HG02798 (cell line): ENCODE results near the gene GARNL3.

Experiments
- ATAC-seq: cut with Tn5 transposase; IDR thresholded peaks from one replicate; pipeline ENCODE4 v1.9.1; 2021; ENCODE audit warnings: mild to moderate bottlenecking; ENCODE audit not compliant: unreplicated experiment, poor library complexity

GARNL3 gene

DNA sequence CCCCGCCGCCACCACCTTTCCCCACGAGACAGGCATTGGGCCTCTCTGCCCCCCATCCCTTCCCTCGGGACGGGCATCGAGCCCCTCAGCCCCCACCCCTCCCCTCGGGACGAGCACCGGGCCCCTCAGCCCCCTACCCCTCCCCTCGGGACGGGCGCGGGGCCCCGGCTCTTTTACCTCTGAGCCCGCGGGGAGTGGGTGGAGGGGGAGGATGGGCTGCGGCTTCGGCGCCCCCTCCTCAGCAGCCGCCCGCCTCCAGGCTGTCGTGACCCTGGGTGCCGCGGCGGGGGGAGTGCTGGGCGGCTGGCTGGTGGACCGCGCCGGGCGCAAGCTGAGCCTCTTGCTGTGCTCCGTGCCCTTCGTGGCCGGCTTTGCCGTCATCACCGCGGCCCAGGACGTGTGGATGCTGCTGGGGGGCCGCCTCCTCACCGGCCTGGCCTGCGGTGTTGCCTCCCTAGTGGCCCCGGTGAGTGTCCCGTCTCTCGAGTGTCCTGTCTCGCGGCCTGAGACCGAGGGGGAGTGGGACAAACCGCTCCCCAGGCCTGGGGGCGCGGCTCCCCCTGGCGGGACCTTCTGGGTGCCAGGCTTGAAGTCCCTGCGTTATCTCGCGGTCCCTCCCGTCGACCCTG lies 133.2 kb downstream of the GARNL3 start:
- no peak for ATAC-seq

- no peak for ATAC-seq
These were observed 133.7 kb downstream of the GARNL3 start for GRCh38 chr9:127398275-127398647.

DNA sequence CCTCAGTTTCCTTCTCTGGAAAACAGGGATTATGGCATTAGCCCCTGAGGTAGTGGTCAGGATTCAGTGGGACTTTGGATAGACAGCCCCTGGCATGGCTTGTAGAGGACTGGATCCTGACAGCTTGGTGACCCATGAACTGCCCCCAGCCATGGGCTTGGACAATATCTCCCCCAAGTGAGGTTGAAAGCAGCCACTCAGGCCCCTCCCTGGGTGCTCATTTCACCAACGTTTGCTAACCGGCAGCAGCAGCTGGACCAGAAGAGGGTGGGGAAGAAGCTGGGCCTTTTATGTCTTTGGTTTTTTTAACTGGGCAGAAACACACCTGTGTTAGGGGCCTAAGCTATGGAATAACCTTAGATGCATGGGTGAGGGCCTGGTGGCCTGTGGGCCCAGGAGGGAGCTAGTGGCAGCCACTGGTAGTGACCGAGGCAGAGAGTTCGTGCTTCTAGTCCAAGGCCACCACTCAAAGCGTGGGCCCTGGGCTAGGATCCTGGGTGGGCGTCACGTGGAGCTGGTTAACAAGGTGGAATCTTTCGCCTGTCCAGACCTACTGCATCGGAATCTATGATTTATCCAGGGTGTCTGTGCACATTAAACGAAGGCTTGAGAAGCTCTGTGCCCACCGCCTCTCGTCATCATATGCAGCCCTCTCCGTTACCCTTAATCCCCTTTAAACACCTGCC lies 134.3 kb downstream of the GARNL3 start:
- no peak for ATAC-seq

- ATAC-seq = no peak
These were observed 135.2 kb downstream of the GARNL3 start for GRCh38 chr9:127399736-127400269.

- no peak for ATAC-seq
These were observed 138.0 kb downstream of the GARNL3 start for GRCh38 chr9:127402401-127403090.

DNA sequence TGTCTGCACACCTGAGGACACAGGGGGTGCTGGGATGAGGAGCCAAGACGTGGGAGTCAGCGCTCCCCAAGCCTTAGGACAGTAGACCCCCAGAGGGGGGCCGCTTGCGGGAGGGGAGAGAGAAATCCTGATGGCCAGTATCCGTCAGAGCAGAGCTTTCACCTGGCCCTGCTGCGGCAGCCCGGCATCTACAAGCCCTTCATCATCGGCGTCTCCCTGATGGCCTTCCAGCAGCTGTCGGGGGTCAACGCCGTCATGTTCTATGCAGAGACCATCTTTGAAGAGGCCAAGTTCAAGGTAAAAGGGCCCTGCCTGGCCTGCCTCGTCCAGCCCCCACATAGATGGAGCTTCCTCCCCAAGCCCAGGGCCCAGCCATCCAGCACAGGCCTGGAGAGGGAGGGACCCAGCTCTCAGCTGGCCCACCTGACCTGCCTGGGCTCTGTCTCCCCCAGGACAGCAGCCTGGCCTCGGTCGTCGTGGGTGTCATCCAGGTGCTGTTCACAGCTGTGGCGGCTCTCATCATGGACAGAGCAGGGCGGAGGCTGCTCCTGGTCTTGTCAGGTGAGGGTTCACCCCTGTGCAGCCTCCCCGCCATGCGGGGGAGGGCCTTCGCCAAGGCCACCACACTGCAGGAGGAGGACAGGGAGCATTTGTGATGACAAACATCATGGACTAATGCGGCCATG lies 139.1 kb downstream of the GARNL3 start:
- ATAC-seq = no peak

GRCh38 chr9:127404631-127405030 lies 140.1 kb downstream of the GARNL3 start:
- no peak for ATAC-seq

DNA sequence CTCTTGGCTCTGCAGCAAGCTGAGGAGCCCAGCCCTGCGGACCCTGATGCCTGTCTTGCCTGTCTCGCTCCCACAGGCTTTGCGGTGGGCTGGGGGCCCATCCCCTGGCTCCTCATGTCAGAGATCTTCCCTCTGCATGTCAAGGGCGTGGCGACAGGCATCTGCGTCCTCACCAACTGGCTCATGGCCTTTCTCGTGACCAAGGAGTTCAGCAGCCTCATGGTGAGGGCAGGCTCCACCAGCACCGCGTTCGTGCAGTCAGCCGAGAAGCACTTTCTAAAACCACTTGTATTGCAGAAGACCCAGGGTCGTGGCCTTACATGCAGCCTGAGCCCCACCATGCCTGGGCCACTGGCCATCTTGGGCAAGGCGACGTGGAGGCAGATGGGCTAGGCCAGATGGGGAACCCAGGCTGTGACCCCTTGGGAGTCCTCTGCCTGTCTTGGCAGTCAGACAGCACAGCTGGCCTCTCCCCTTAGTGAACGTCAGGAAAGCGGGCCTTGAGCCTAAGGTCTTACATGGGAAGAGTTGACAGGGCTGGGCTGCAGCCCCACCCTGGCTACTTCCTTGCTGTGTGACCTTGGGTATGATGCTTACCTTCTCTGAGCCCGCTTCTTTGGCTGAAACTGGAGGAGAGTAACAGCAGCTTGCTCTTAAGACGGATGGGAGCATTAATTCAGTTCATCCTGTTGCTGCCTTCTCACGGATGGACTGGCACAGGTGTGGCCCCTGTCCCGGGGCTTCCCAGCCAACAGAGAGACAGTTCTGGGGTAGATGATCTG lies 141.0 kb downstream of the GARNL3 start:
- ATAC-seq = no peak

DNA sequence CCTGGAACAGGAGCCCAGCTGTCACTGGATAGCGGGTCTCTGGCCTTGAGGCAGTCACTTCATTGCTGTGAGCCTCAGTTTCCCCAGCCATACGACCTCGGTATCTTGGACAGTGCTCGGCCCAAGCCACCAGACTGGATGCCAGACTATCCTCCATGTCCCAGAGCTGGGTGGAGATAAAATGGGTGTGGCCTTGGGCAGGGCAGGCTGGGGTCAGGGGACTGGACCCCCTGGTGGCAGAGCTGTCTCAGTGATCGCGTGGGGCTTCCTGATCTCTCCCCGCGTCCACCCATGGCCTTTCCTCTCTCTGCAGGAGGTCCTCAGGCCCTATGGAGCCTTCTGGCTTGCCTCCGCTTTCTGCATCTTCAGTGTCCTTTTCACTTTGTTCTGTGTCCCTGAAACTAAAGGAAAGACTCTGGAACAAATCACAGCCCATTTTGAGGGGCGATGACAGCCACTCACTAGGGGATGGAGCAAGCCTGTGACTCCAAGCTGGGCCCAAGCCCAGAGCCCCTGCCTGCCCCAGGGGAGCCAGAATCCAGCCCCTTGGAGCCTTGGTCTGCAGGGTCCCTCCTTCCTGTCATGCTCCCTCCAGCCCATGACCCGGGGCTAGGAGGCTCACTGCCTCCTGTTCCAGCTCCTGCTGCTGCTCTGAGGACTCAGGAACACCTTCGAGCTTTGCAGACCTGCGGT lies 142.4 kb downstream of the GARNL3 start:
- no peak for ATAC-seq

DNA sequence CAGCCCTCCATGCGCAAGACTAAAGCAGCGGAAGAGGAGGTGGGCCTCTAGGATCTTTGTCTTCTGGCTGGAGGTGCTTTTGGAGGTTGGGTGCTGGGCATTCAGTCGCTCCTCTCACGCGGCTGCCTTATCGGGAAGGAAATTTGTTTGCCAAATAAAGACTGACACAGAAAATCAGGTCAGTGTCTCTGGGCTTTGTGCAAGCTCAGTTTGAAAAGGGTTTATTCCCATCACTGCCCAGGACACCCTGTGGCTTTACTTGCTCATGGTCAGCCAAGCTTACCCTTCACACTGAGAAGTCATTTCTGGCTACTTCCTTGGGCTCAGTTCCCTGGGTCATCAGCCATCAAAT lies 142.9 kb downstream of the GARNL3 start:
- ATAC-seq = no peak

DNA sequence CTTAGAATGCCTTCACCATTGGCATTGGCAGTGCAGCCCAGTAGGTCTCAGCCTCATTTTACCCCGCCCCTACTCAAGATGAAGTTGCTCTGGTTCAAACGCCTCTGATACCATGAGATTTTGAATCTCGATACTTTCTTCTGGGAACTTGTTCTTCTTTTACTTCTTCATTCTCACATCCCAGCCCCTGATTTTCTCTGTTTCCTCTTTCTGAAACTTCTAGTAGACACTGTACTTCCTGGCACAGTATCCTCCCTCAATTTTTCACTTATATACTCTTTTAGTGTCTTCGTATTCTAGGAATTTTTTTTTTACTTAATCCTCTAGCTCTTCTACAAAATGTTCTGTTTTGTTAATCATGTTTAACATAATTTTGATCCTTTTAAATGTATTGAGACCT lies 146.5 kb downstream of the GARNL3 start:
- ATAC-seq = no peak

GRCh38 chr9:127415141-127415540 lies 150.6 kb downstream of the GARNL3 start:
- no peak for ATAC-seq

- no peak for ATAC-seq
These were observed 151.1 kb downstream of the GARNL3 start for GRCh38 chr9:127415657-127416056.

DNA sequence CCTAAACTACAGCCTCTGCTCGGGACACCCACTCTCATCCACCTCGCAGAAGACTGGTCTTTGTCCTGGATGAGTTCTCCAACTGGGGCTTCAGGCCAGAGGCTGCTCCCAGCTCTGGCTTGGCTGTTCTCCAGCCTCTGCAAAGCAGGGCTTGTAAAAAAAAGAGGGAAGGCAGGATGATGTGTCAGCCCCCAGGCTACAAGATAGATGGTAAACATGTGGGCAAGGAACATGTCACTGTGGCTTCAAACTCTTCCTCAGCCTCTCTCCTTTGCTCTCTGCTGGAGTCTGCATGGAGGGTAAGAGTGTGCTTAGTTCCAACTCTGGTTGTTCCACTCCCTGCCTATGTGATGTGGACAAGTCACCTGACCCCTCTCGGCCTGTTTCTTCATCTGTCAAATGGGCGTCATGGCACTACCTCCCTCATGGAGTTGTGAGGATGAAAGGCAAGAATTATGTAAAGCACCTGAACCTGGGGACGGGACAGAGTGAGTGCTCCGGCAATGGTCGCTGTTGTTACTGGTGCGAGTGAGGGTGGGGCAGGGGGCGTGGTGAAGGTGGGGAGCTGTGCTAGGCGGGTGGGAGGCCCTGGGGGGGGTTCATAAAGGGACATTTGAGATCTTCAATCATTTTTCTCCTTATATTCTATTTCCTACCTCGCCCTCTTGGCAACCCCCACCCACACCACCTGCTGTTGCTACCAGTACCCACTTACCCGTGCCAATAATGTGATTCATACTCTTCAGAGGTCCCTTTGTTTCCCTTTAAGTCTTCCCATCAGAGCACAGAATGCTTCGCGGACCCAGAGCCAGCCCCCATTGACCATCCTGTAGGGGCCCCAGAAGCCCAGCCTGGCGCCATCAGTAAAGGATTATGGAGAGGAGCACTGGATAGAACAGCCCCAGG lies 152.8 kb downstream of the GARNL3 start:
- ATAC-seq = no peak

- ATAC-seq = no peak
These were observed 153.5 kb downstream of the GARNL3 start for GRCh38 chr9:127418037-127418471.

DNA sequence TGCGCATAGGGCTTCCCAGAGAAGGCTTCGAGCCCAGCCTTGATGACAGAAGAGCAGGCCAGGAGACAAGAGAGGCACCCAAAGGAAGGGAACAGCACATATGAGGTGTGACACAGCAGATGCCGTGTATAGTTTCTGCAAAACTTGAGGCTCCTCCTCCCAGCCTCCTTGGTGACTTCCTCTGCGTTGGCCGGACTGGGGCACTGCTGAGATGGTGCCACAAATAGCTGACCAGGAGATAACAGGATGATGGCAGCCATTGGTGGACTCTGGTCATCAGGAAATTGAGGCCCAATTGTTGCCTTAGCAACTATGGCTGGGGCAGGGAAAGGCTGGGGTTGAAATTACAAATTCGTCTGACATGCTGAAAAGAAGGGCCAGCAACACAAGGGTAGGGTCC lies 154.8 kb downstream of the GARNL3 start:
- no peak for ATAC-seq

- no peak for ATAC-seq
These were observed 156.5 kb downstream of the GARNL3 start for GRCh38 chr9:127421057-127421456.

DNA sequence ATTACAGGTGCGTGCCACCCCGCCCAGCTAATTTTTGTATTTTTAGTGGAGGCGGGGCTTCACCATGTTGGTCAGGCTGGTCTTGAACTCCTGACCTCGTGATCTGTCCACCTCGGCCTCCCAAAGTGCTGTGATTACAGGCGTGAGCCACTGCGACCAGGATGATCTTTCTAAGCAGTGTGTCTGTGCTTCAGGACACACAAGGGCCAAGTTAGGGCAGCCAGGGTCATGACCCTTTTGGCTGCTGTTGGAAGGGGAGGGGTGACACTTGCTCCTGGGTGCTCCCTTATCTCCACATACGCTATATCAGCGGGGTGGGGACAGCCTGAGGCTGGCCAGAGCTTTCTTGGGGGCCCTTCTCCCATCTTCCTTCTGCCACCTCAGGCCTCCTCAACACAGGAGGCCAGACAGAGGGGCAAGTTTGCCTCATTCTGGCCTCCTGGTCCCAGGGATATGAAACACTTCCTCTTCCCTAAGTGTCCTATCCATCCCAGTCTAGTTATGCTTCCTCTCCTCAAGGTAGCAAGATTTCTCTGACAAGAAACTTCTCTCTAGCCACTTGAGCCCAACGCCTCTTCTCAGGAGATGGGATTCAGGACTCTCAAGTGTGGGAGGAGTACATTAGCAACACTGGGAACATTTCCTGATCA lies 157.7 kb downstream of the GARNL3 start:
- no peak for ATAC-seq
